VCaP (cell line): ENCODE data around the gene RINL.

Source experiments
- H3K27ac ChIP-seq: fragments of 450-650 bp; 2 replicates; pipeline ENCODE4 v1.5.1; 2017
- CTCF ChIP-seq: fragments of 450-650 bp; conservative IDR thresholded peaks from 2 replicates; pipeline ENCODE4 v1.5.1; 2017; ENCODE audit warnings: mild to moderate bottlenecking, moderate library complexity

The RINL gene

DNA sequence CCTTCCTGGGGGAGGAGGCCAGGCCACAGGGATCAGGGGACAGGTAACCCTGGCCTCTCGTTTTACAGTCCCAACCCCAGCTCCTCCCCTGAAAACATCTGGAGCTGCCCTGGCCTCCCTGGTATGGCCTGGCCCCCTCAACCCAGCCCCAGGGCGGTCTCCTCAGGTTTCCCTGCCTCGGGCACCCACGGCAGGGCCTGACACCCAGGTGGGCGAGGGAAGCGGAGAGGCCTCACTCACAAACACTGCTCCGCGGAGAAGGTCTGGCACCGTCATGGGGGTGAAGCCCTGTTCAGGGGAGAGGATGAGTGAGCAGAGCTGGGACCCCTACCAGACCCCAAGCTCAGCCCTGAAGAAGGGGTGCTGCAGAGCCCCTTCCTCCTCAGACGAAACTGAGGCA is 40.5 kb upstream of the RINL start:
- H3K27ac ChIP-seq: no peak overlapping the region
- no peak for TF ChIP-seq CTCF

GRCh38 chr19:38917921-38918491 is 39.9 kb upstream of the RINL start:
- peak; percentile 43; the same call in 1 of the 2 replicates for TF ChIP-seq CTCF
- 0 out of 2 replicates have a peak overlapping the region, but pooled peaks have one; percentile 4 for H3K27ac ChIP-seq

DNA sequence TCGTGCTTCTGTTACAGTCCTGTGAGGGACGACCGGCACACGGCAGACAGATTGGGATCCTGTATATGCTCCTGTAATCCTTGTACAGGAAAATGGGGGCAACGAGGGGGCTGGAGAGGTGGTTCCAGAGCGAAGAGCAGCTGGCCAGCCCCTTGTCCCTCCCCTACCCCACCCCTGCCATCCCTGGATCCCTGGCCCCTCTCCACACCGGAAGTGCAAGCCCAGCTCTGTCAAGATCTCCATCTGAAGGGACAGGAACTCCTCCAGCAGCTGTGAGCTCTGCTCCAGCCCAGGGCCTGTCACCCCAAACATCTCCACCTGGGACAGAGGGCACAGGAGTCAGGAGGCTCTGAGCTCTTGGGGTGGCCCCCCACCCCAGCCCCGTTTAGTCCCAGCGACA is 39.4 kb upstream of the RINL start:
- TF ChIP-seq CTCF: no peak
- H3K27ac ChIP-seq: 0 out of 2 replicates have a peak overlapping the region, but pooled peaks have one; percentile 4

- H3K27ac ChIP-seq: no peak overlapping the region
- TF ChIP-seq CTCF: no peak
Observed at GRCh38 chr19:38915329-38916321, 37.5 kb upstream of the RINL start.

DNA sequence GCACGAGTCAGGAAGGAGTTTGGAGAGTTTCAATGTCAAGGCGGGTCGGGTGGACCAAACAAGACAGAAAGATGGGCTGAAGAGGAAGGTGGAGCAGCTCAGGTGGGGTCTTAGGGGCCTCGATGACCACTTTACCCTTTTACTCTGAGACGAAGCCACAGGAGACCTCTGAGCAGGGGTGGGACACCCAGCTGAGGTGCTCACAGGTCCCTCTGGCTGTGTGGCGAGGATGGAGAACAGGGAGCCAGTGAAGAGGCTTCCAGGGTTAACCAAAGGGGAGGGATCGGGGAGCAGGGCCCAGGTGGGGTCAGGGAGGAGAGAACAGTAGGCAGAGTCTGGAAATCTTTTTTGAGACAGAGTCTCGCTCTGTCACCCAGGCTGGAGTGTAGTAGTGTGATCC is 35.9 kb upstream of the RINL start:
- TF ChIP-seq CTCF: no peak
- no peak overlapping the region for H3K27ac ChIP-seq

- TF ChIP-seq CTCF: no peak
Observed at GRCh38 chr19:38912600-38913514, 34.8 kb upstream of the RINL start.

More at GRCh38 chr19:38912600-38913514, 34.8 kb upstream of the RINL start:
- no peak overlapping the region for H3K27ac ChIP-seq
